B cell (primary cell): ENCODE measurements around the gene PRDM10. TPM values are rescaled to one million over a fixed set of nuclear protein-coding genes. Genes with fewer than 3 reads are reported as not detected.

Experiments
- ATAC-seq: fragments of 200-7000 bp; cut with Tn5 transposase; one replicate; pipeline ENCODE4 v1.10.0; 2021; ENCODE audit warnings: low read depth, mild to moderate bottlenecking, moderate number of reproducible peaks, moderate library complexity
- CTCF ChIA-PET: fragments of 350-600 bp; sonication (Branson Sonifier 250); formaldehyde crosslinking; loops from one replicate; lab custom pipeline; 2021; ENCODE audit warnings: antibody characterized with exemption, inconsistent platforms; lab: Charles Lee
- POLR2A ChIA-PET: fragments of 350-600 bp; sonication (Branson Sonifier 250); formaldehyde crosslinking; loops from one replicate; lab custom pipeline; 2021; ENCODE audit warnings: antibody characterized with exemption; lab: Charles Lee
- DNase-seq: peaks from one replicate; pipeline ENCODE4 v3.0.0; 2013
- H2AFZ ChIP-seq: 2 replicates; pipeline ENCODE4 v1.6.1; 2012; ENCODE audit warnings: mild to moderate bottlenecking, low read depth, low read length; ENCODE audit not compliant: insufficient read depth, poor library complexity, severe bottlenecking
- H3K27ac ChIP-seq, 2 donors: 1 replicate in 1 of 2; 2 replicates in 1 of 2; pipeline ENCODE4 v1.5.1; 2012 to 2013; ENCODE audit warnings: low read length in 2 of 2, mild to moderate bottlenecking in 2 of 2, moderate library complexity in 1 of 2
- H3K27me3 ChIP-seq, 4 experiments: fragments of 200-600 bp in 1 of 4; sonication (generic) in 1 of 4; replicated peaks in 1 of 4; 1 replicate in 2 of 4; 2 replicates in 2 of 4; pipeline versions ENCODE4 v1.6.1 to v1.7.0; 2013 to 2016; ENCODE audit warnings: low read length in 3 of 4, mild to moderate bottlenecking in 2 of 4, mixed read lengths in 1 of 4, moderate library complexity in 1 of 4; ENCODE audit not compliant: insufficient read depth in 4 of 4, control insufficient read depth in 3 of 4; ENCODE audit errors: control extremely low read depth in 1 of 4
- H3K36me3 ChIP-seq, 2 experiments: replicated peaks in 1 of 2; 1 replicate in 1 of 2; 2 replicates in 1 of 2; pipeline versions ENCODE4 v1.6.1 to v1.7.1; 2013; ENCODE audit warnings: low read length in 1 of 2; ENCODE audit not compliant: insufficient read depth in 2 of 2, control insufficient read depth in 1 of 2; ENCODE audit errors: control extremely low read depth in 1 of 2, extremely low read depth in 1 of 2
- H3K4me1 ChIP-seq, 2 donors: fragments of 200-600 bp in 1 of 2; sonication (generic) in 1 of 2; 1 replicate in 1 of 2; 2 replicates in 1 of 2; pipeline versions ENCODE4 v1.5.1 to v1.6.1; 2013 to 2017; ENCODE audit warnings: low read length in 2 of 2; ENCODE audit not compliant: control insufficient read depth in 2 of 2, insufficient read depth in 2 of 2
- H3K4me2 ChIP-seq: replicated peaks from 2 replicates; pipeline ENCODE3; 2012; ENCODE audit warnings: mild to moderate bottlenecking, low read depth, low read length; ENCODE audit not compliant: poor library complexity, severe bottlenecking
- H3K4me3 ChIP-seq, 5 experiments: fragments of 200-600 bp in 1 of 5; sonication (generic) in 1 of 5; 1 replicate in 3 of 5; 2 replicates in 2 of 5; pipeline versions ENCODE4 v1.5.1 to v1.7.0; 2011 to 2016; ENCODE audit warnings: low read length in 4 of 5, mild to moderate bottlenecking in 4 of 5, low read depth in 2 of 5, control low read depth in 1 of 5, moderate library complexity in 1 of 5; ENCODE audit not compliant: insufficient read depth in 1 of 5; ENCODE audit errors: control extremely low read depth in 1 of 5, extremely low read depth in 1 of 5
- H3K79me2 ChIP-seq: fragments of 200-600 bp; sonication (generic); one replicate; pipeline ENCODE4 v1.6.0; 2016; ENCODE audit warnings: low read length; ENCODE audit not compliant: control insufficient read depth, insufficient read depth
- H3K9ac ChIP-seq: fragments of 200-600 bp; sonication (generic); 2 replicates; pipeline ENCODE4 v1.6.1; 2017; ENCODE audit warnings: mild to moderate bottlenecking, low read length, moderate library complexity
- H3K9me3 ChIP-seq, 3 donors: one replicate each; pipeline versions ENCODE4 v1.6.1 to v1.7.1; 2013; ENCODE audit warnings: low read length in 2 of 3; ENCODE audit not compliant: control insufficient read depth in 2 of 3, insufficient read depth in 1 of 3; ENCODE audit errors: control extremely low read depth in 1 of 3
- H4K20me1 ChIP-seq: 2 replicates; pipeline ENCODE4 v1.6.0; 2012; ENCODE audit warnings: mild to moderate bottlenecking, low read length; ENCODE audit not compliant: insufficient read depth, control insufficient read depth, poor library complexity, severe bottlenecking
- H3K27ac Mint-ChIP-seq: one replicate; pipeline ENCODE4 v1.8.0; 2021; ENCODE audit warnings: mixed read lengths
- H3K27me3 Mint-ChIP-seq: one replicate; pipeline ENCODE4 v1.8.0; 2021; ENCODE audit warnings: mixed read lengths
- H3K4me1 Mint-ChIP-seq: one replicate; pipeline ENCODE4 v1.8.0; 2021; ENCODE audit warnings: mixed read lengths
- H3K4me3 Mint-ChIP-seq: one replicate; pipeline ENCODE4 v1.8.0; 2021; ENCODE audit warnings: mixed read lengths
- H3K9me3 Mint-ChIP-seq: one replicate; pipeline ENCODE4 v1.8.0; 2022; ENCODE audit warnings: mixed read lengths; ENCODE audit not compliant: insufficient read depth
- CTCF ChIP-seq: fragments of 200-600 bp; IDR thresholded peaks from one replicate; pipeline ENCODE4 v1.8.0; 2022; ENCODE audit warnings: antibody characterized with exemption, mild to moderate bottlenecking
- EZH2 ChIP-seq: IDR thresholded peaks from 2 replicates; pipeline ENCODE4 v1.6.1; 2012; ENCODE audit warnings: borderline replicate concordance, low read depth, mild to moderate bottlenecking, moderate library complexity, low read length; ENCODE audit not compliant: insufficient read depth, poor library complexity, severe bottlenecking
- WGBS: methylation state at CpG from one replicate; pipeline ENCODE4 v1.1.5; 2013; ENCODE audit warnings: missing lambda C conversion rate; ENCODE audit not compliant: insufficient coverage; 5-methylcytosine and 5-hydroxymethylcytosine counted together
- intact Hi-C: fragments of 100-400 bp; cut with micrococcal nuclease; formaldehyde crosslinking; loops from one replicate; pipeline ENCODE4 v1.10.0; 2022
- polyA plus RNA-seq: library from polyadenylated mRNA; depleted of rRNA; stranded (reverse); fragments of >200 nt; gene quantifications from 2 replicates; pipeline ENCODE4 v1.2.3, GENCODE V29; 2012
- total RNA-seq, 2 donors: library from RNA; stranded (reverse); fragments of 120-200 nt in 1 of 2; gene quantifications; 1 replicate in 1 of 2; 2 replicates in 1 of 2; pipeline versions ENCODE4 v1.2.3 to v1.2.4, GENCODE V29; 2013 to 2022

The PRDM10 gene
- total and polyA plus RNA-seq, 2 donors (not counting 1 experiment from before 2014, with no cell fraction given) = 4.5 to 17.5 TPM

DNA sequence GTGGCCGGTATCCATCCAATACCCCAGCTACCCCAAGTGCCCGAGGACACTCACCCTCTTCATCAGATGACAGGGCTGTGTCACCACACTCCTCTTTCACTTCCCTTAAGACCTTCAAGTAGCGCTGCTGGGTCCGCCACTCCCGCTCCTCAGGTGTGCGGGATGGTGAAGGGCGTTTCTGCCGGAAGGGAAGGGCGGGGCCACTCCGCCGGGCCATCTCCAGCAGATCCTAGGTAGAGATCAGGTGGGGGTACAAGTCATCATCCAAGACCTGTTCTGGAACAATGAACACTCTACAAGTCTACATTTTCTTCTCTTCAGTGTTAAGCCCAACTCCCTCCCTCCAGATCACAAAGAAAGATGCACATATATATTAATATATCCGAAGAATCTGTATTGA lies 117.3 kb downstream of the PRDM10 start:
- CTCF ChIA-PET = interaction anchor here (0.6 kb wide), 1 partner anchor 13 kb away, joined by 3 read pairs; no protein-coding TSS in a partner anchor
- DNase-seq (no peak), ATAC-seq (no peak)
- Histone ChIP-seq H3K36me3 (peaks cover 10 to 89% of the 10 kb centered on the region in 2 experiments), H3K9me3 (no peaks in the 10 kb centered on the region), H2AFZ (no peak overlapping the region), H3K9ac (no peak overlapping the region), H3K27ac (no peak overlapping the region), H3K4me1 (no peaks in the 10 kb centered on the region), H3K4me2 (no peak overlapping the region), H3K79me2 (no peaks in the 10 kb centered on the region), H4K20me1 (no peaks in the 10 kb centered on the region), H3K4me3 (no peak overlapping the region), H3K27me3 (no peaks in the 10 kb centered on the region)
- H3K4me3 Mint-ChIP-seq = no peak overlapping the region
- intact Hi-C loops = no loop called here
- no peak for TF ChIP-seq EZH2
- no peak for TF ChIP-seq CTCF
- H3K9me3 Mint-ChIP-seq = no peaks in the 10 kb centered on the region
- POLR2A ChIA-PET = no interaction called here
- H3K4me1 Mint-ChIP-seq = no peaks in the 10 kb centered on the region
- no peak overlapping the region for H3K27ac Mint-ChIP-seq
- H3K27me3 Mint-ChIP-seq = no peaks in the 10 kb centered on the region
- WGBS = 94% methylated on average over 6 of the region's 12 CpGs

DNA sequence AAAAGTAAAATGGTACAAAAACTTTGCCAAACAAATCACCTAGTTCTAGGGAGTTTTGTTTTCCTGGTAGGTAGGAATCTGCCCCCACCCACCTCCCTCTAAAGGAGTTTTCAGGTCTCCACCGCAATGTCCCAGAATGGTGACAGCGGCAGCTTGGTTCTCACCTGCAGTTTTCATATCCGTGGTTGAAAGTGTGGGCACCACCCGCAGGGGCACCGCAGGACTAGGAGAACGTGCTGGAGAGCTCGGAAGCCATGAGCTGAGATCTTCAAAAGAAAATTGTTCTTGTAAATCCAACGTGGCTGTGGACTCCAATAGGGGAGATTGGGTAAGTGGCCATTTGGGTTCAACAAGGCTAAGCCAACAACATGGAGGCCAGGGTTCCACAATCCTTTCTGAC lies 118.1 kb downstream of the PRDM10 start:
- Histone ChIP-seq H3K79me2 (no peaks in the 10 kb centered on the region), H3K27me3 (no peaks in the 10 kb centered on the region), H3K36me3 (peaks cover 10 to 89% of the 10 kb centered on the region in 2 experiments), H2AFZ (no peak overlapping the region), H4K20me1 (no peaks in the 10 kb centered on the region), H3K4me3 (no peak overlapping the region), H3K9me3 (no peaks in the 10 kb centered on the region), H3K4me1 (no peaks in the 10 kb centered on the region), H3K4me2 (no peak overlapping the region), H3K27ac (no peak overlapping the region), H3K9ac (no peak overlapping the region)
- POLR2A ChIA-PET = no interaction called here
- CTCF ChIA-PET = interaction anchor here (0.6 kb wide), 1 partner anchor 14 kb away, joined by 3 read pairs; no protein-coding TSS in a partner anchor
- no peak overlapping the region for H3K27ac Mint-ChIP-seq
- H3K4me1 Mint-ChIP-seq = no peaks in the 10 kb centered on the region
- H3K27me3 Mint-ChIP-seq = no peaks in the 10 kb centered on the region
- no peak for TF ChIP-seq CTCF
- TF ChIP-seq EZH2 = no peak
- ATAC-seq (no peak), DNase-seq (no peak)
- no peaks in the 10 kb centered on the region for H3K9me3 Mint-ChIP-seq
- intact Hi-C loops = no loop called here
- 97% methylated on average over 5 of the region's 8 CpGs for WGBS
- H3K4me3 Mint-ChIP-seq = no peak overlapping the region
